Measurements from ENCODE around the gene SNCAIP. TPM values are rescaled to one million over a fixed set of nuclear protein-coding genes. Genes with fewer than 3 reads are reported as not detected.

The SNCAIP gene
- total RNA-seq, 1 donor from 2014 or later = 1.4 TPM

DNA sequence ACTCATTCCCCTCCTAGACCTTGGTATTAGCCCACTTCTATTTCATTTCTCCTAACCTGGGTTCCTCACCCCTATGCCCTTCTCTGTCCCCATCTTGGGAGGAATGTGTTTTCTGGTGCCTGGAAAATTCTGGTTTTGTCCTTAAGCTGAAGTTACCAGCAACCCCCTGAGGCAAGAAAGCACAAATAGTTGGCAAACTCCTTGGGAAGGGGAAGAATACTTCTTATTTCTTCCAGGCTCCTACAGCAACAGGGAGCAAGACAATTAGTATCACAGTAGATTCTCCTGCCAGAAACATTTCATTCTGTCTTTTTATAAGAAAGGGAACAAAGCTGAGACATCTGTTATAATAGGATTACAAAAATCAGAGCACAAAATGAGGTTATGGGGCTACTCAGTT, 142.5 kb downstream of the SNCAIP start:
- Histone ChIP-seq H3K36me3 (no peaks in the 10 kb centered on the region), H3K4me1 (no peaks in the 10 kb centered on the region), H3K4me3 (no peak overlapping the region), H3K9me3 (replicated peaks) (no peaks in the 10 kb centered on the region), H3K27me3 (ENCODE audit: low read depth) (no peaks in the 10 kb centered on the region), H3K27ac (replicated peaks) (no peak overlapping the region)
- TF ChIP-seq, protein P1, sequence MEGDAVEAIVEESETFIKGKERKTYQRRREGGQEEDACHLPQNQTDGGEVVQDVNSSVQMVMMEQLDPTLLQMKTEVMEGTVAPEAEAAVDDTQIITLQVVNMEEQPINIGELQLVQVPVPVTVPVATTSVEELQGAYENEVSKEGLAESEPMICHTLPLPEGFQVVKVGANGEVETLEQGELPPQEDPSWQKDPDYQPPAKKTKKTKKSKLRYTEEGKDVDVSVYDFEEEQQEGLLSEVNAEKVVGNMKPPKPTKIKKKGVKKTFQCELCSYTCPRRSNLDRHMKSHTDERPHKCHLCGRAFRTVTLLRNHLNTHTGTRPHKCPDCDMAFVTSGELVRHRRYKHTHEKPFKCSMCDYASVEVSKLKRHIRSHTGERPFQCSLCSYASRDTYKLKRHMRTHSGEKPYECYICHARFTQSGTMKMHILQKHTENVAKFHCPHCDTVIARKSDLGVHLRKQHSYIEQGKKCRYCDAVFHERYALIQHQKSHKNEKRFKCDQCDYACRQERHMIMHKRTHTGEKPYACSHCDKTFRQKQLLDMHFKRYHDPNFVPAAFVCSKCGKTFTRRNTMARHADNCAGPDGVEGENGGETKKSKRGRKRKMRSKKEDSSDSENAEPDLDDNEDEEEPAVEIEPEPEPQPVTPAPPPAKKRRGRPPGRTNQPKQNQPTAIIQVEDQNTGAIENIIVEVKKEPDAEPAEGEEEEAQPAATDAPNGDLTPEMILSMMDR (IDR thresholded peaks at IDR 0.05; ENCODE audit: borderline replicate concordance) = no peak
- DNase-seq = no peak
- intact Hi-C loops (cut with micrococcal nuclease) = no loop called here

DNA sequence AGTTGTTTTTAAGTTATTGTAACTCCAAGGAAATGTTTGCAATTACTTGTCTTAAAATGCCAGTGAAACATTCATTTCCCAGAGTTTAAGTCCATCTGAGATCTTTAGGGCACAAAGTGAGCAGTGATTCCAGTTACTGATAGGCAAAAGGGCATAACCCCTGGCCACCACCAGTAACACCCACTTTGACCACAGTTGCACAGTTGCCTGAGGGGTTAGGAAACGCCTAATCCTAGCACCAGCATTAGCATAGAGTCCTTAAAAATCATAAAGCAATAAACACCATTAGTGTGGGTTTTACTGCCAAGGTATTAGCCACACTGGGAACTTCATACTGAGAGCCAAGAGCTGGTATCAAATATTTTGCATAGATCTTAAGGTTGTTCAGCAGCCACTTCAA, 143.9 kb downstream of the SNCAIP start:
- Histone ChIP-seq H3K4me3 (no peak overlapping the region), H3K36me3 (no peaks in the 10 kb centered on the region), H3K27me3 (ENCODE audit: low read depth) (no peaks in the 10 kb centered on the region), H3K9me3 (replicated peaks) (no peaks in the 10 kb centered on the region), H3K4me1 (no peaks in the 10 kb centered on the region), H3K27ac (replicated peaks) (no peak overlapping the region)
- TF ChIP-seq, protein P1 (IDR thresholded peaks at IDR 0.05; ENCODE audit: borderline replicate concordance) = no peak
- no peak for DNase-seq
- intact Hi-C loops (cut with micrococcal nuclease) = no loop called here

DNA sequence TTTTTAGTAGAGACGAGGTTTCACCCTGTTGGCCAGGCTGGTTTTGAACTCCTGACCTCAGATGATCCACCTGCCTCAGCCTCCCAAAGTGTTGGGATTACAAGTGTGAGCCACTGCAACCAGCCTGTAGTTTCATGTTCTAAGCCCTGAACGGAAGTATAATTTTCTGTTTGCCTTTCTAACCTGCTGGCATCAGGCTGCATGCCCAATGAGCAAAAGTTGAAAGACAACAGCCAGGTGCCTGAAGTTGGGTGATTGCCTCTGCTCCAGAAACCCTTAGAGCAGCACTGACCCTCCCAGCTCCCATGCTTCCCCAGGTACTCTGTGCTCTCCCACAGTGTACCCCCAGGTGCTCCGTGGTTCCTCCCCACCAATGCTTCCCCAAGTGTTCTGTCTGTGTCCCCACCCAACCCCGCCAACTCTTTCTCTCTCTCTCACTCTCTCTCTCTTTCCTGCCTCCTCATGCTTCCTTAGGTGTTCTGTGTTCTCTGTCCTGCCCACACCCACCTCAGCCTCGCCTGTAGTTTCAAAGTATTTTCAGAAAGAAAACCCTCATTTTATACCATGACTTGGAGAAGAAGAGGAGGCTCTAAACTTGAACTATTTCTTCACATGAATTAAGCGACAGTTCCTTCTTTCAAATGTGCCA, 145.3 kb downstream of the SNCAIP start:
- Histone ChIP-seq H3K27me3 (ENCODE audit: low read depth) (no peaks in the 10 kb centered on the region), H3K9me3 (replicated peaks) (no peaks in the 10 kb centered on the region), H3K36me3 (no peaks in the 10 kb centered on the region), H3K4me3 (no peak overlapping the region), H3K4me1 (no peaks in the 10 kb centered on the region), H3K27ac (replicated peaks) (no peak overlapping the region)
- TF ChIP-seq, protein P1 (IDR thresholded peaks at IDR 0.05; ENCODE audit: borderline replicate concordance) = no peak
- intact Hi-C loops (cut with micrococcal nuclease) = no loop called here
- no peak for DNase-seq

DNA sequence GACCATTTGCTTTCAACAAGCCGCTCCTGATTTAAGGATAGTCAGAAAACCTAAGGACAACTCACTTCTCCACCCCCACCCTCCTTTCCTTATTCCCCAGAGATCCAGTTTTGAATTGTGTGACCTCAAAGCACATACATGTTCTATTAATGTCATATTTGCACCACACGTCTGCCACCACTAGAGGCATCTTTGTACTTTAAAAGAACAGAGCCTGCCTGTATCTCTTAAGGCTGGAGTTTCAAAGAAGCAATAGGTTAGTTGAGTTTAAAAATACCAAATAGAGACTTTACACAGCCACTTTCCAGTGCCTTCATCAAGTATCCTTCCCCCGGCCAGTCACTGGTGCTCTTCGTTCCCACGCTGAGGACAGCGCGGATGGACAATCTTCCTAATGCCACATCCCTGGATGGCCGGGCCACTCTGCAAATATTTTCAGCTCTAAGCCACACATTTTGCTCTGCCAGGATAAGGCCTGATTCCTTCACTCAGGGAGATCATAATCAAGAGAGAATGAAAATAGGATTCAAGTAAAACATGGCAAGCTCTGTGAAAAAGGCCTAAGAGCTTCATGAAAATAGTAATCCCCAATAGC, 146.3 kb downstream of the SNCAIP start:
- intact Hi-C loops (cut with micrococcal nuclease) = no loop called here
- TF ChIP-seq, protein P1 (IDR thresholded peaks at IDR 0.05; ENCODE audit: borderline replicate concordance) = peak; percentile 56
- H3K27me3 ChIP-seq (ENCODE audit: low read depth) = no peaks in the 10 kb centered on the region

DNA sequence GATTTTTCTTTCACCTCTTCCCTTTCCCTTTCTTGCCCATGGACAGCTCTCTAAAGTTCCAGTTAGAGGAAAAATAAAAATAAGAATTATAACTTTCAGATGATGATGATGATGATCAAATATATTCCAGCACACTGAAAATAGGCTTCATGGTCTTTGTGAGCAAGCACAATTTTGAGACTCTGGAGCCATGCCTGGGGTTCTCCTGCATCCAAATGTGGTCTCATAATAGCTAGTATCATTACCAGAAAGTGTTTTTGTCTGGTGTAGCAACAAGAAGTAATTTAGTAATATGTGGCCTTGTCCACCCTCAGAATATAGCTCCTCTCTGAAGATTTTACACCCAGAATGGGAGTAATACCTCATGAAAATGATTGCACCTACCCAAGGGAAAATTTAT, 150.4 kb downstream of the SNCAIP start:
- no peak for DNase-seq
- Histone ChIP-seq H3K4me3 (no peak overlapping the region), H3K4me1 (no peaks in the 10 kb centered on the region), H3K36me3 (no peaks in the 10 kb centered on the region), H3K27me3 (ENCODE audit: low read depth) (no peaks in the 10 kb centered on the region), H3K27ac (replicated peaks) (no peak overlapping the region), H3K9me3 (replicated peaks) (no peaks in the 10 kb centered on the region)
- TF ChIP-seq, protein P1 (IDR thresholded peaks at IDR 0.05; ENCODE audit: borderline replicate concordance) = no peak
- intact Hi-C loops (cut with micrococcal nuclease) = no loop called here

More for the DNA sequence above, 146.3 kb downstream of the SNCAIP start:
- H3K4me3 ChIP-seq = no peak overlapping the region
- no peaks in the 10 kb centered on the region for H3K36me3 ChIP-seq
- no peaks in the 10 kb centered on the region for H3K9me3 ChIP-seq (replicated peaks)
- H3K4me1 ChIP-seq = no peaks in the 10 kb centered on the region
- H3K27ac ChIP-seq (replicated peaks) = no peak overlapping the region
- no peak for DNase-seq
